Esophagus (tissue), 2 donors: Measurements from ENCODE around the gene KRTAP10-5. TPM values are rescaled to one million over a fixed set of nuclear protein-coding genes. Genes with fewer than 3 reads are reported as not detected.
"Not testable (repeated sequence)": the region's sequence is repeated elsewhere in the genome, so short reads cannot be mapped to it uniquely, and the experiment has no call there.

Experiments used
- H3K27ac ChIP-seq, 2 donors: one replicate each; pipeline ENCODE4 v1.5.1; 2013; ENCODE audit warnings: low read depth in 2 of 2, mild to moderate bottlenecking in 2 of 2, inconsistent platforms in 1 of 2, low read length in 1 of 2, moderate library complexity in 1 of 2
- H3K27me3 ChIP-seq, 2 donors: one replicate each; pipeline ENCODE4 v1.6.1; 2013; ENCODE audit warnings: low read length in 2 of 2, control low read depth in 1 of 2, mild to moderate bottlenecking in 1 of 2; ENCODE audit not compliant: insufficient read depth in 2 of 2, control insufficient read depth in 1 of 2
- H3K36me3 ChIP-seq, 2 donors: one replicate each; pipeline ENCODE4 v1.6.1; 2013; ENCODE audit warnings: low read length in 1 of 2; ENCODE audit not compliant: control insufficient read depth in 2 of 2, insufficient read depth in 2 of 2
- H3K4me1 ChIP-seq, 2 donors: one replicate each; pipeline ENCODE4 v1.6.1; 2013; ENCODE audit warnings: low read length in 1 of 2; ENCODE audit not compliant: control insufficient read depth in 2 of 2, insufficient read depth in 2 of 2
- H3K4me3 ChIP-seq, 2 donors: one replicate each; pipeline ENCODE4 v1.5.1; 2013; ENCODE audit warnings: low read length in 2 of 2, mild to moderate bottlenecking in 2 of 2, low read depth in 1 of 2, moderate library complexity in 1 of 2
- H3K9me3 ChIP-seq, 2 donors: one replicate each; pipeline ENCODE4 v1.6.1; 2013; ENCODE audit warnings: mild to moderate bottlenecking in 2 of 2, low read depth in 1 of 2, low read length in 1 of 2, moderate library complexity in 1 of 2; ENCODE audit not compliant: control insufficient read depth in 2 of 2, insufficient read depth in 1 of 2
- whole genome bisulfite sequencing, 2 donors: extraction: QIAGEN DNeasy Blood & Tissue Kit; methylation state at CpG; one replicate each; pipeline ENCODE4 v1.1.7; 2013; 5-methylcytosine and 5-hydroxymethylcytosine counted together
- polyA plus RNA-seq, 2 donors: library from polyadenylated mRNA; stranded (reverse); fragments of 200-250 nt; gene quantifications; one replicate each; pipeline ENCODE4 v1.2.3, GENCODE V29; 2013
- donor health status: healthy with polysubstance abuse.
- donor health status: Bipolar disorder and iron deficiency.

Gene KRTAP10-5
- polyA plus RNA-seq, 2 donors = not detected

- 84 to 86% methylated on average over 11 to 13 of the region's 13 CpGs for WGBS, 2 donors
- no peak overlapping the region for H3K27ac ChIP-seq
- no peak overlapping the region for H3K4me3 ChIP-seq
- no peaks in the 10 kb centered on the region for H3K27me3 ChIP-seq
- H3K36me3 ChIP-seq = no peaks in the 10 kb centered on the region
- H3K4me1 ChIP-seq = no peaks in the 10 kb centered on the region
- H3K9me3 ChIP-seq = peaks cover 2 to 9% of the 10 kb centered on the region in 2 donors
These were observed 32.3 kb upstream of the KRTAP10-5 start for GRCh38 chr21:44612669-44613229.

GRCh38 chr21:44612029-44612486 is 31.7 kb upstream of the KRTAP10-5 start, which contains the start of gene KRTAP10-8:
TSS of gene KRTAP10-8 (plus strand) at chr21:44612079. CDS start at chr21:44612101, 22 bp downstream.
- H3K36me3 ChIP-seq = no peaks in the 10 kb centered on the region
- no peaks in the 10 kb centered on the region for H3K27me3 ChIP-seq
- H3K4me1 ChIP-seq = no peaks in the 10 kb centered on the region
- H3K9me3 ChIP-seq = peaks cover 2 to 9% of the 10 kb centered on the region in 2 donors
- H3K4me3 ChIP-seq = no peak within 1 kb of the TSS
- 82 to 88% methylated on average over 8 of the region's 8 CpGs for WGBS, 2 donors
- no peak within 1 kb of the TSS for H3K27ac ChIP-seq

GRCh38 chr21:44611551-44611950 is 31.1 kb upstream of the KRTAP10-5 start:
- no peaks in the 10 kb centered on the region for H3K4me1 ChIP-seq
- no peaks in the 10 kb centered on the region for H3K27me3 ChIP-seq
- no peaks in the 10 kb centered on the region for H3K36me3 ChIP-seq
- H3K9me3 ChIP-seq = peaks cover 2 to 9% of the 10 kb centered on the region in 2 donors
- WGBS, 2 donors = 77 to 80% methylated on average over 4 of the region's 4 CpGs
- no peak overlapping the region for H3K4me3 ChIP-seq
- H3K27ac ChIP-seq = no peak overlapping the region

- H3K27ac ChIP-seq, H3K4me3 ChIP-seq, H3K9me3 ChIP-seq, H3K27me3 ChIP-seq, H3K4me1 ChIP-seq, H3K36me3 ChIP-seq: not testable (repeated sequence)
- 86 to 95% methylated on average over 7 of the region's 7 CpGs for WGBS, 2 donors
These were observed 29.9 kb upstream of the KRTAP10-5 start for GRCh38 chr21:44610157-44610843.

GRCh38 chr21:44609193-44609592 is 28.8 kb upstream of the KRTAP10-5 start:
- H3K4me3 ChIP-seq = no peak overlapping the region
- H3K36me3 ChIP-seq = no peaks in the 10 kb centered on the region
- H3K27ac ChIP-seq = no peak overlapping the region
- no peaks in the 10 kb centered on the region for H3K27me3 ChIP-seq
- peaks cover 2 to 9% of the 10 kb centered on the region in 2 donors for H3K9me3 ChIP-seq
- no peaks in the 10 kb centered on the region for H3K4me1 ChIP-seq

GRCh38 chr21:44606495-44606894 is 26.1 kb upstream of the KRTAP10-5 start:
- Histone ChIP-seq H3K4me3 (no peak overlapping the region), H3K9me3 (peaks cover 2 to 3% of the 10 kb centered on the region in 2 donors), H3K36me3 (no peaks in the 10 kb centered on the region), H3K27ac (no peak overlapping the region), H3K4me1 (no peaks in the 10 kb centered on the region), H3K27me3 (no peaks in the 10 kb centered on the region)
- 74 to 80% methylated on average over 4 of the region's 4 CpGs for WGBS, 2 donors

GRCh38 chr21:44603911-44604310 is 23.5 kb upstream of the KRTAP10-5 start:
- Histone ChIP-seq H3K36me3 (no peaks in the 10 kb centered on the region), H3K27me3 (no peaks in the 10 kb centered on the region), H3K4me1 (peaks cover 0 to 2% of the 10 kb centered on the region in 2 donors), H3K27ac (no peak overlapping the region), H3K9me3 (no peaks in the 10 kb centered on the region), H3K4me3 (no peak overlapping the region)
- 87 to 88% methylated on average over 8 of the region's 8 CpGs for WGBS, 2 donors

- H3K27me3 ChIP-seq = no peaks in the 10 kb centered on the region
- H3K4me1 ChIP-seq = peaks cover 0 to 2% of the 10 kb centered on the region in 2 donors
- no peaks in the 10 kb centered on the region for H3K9me3 ChIP-seq
- no peak overlapping the region for H3K27ac ChIP-seq
- 53 to 55% methylated on average over 17 of the region's 17 CpGs for WGBS, 2 donors
- no peaks in the 10 kb centered on the region for H3K36me3 ChIP-seq
- no peak overlapping the region for H3K4me3 ChIP-seq
These were observed 22.9 kb upstream of the KRTAP10-5 start for GRCh38 chr21:44603109-44603875.

GRCh38 chr21:44602463-44602850 is 22.1 kb upstream of the KRTAP10-5 start:
- Histone ChIP-seq H3K27ac (no peak overlapping the region), H3K4me1 (peaks cover 0 to 2% of the 10 kb centered on the region in 2 donors), H3K36me3 (no peaks in the 10 kb centered on the region), H3K27me3 (no peaks in the 10 kb centered on the region), H3K9me3 (no peaks in the 10 kb centered on the region), H3K4me3 (no peak overlapping the region)
- WGBS, 2 donors = 71 to 78% methylated on average over 20 to 21 of the region's 21 CpGs
